HepG2 (cell line): ENCODE results near the gene ZNF483. TPM values are rescaled to one million over a fixed set of nuclear protein-coding genes. Genes with fewer than 3 reads are reported as not detected.
A peak's percentile ranks its signal among the peaks of the same experiment; 100 is the strongest.

Experiments used
- ARID3A ChIP-seq: IDR thresholded peaks from 2 replicates; pipeline ENCODE4 v1.6.1; 2012; ENCODE audit warnings: low read depth, low read length, improper control_type of control experiment
- ARID5B ChIP-seq: IDR thresholded peaks from 2 replicates; pipeline ENCODE4 v1.4.0; 2020; ENCODE audit warnings: mild to moderate bottlenecking, missing genetic modification reagents
- FOSL1 ChIP-seq: sonication (generic); formaldehyde crosslinking; IDR thresholded peaks from 2 replicates; pipeline ENCODE4 v1.9.0; 2021; ENCODE audit warnings: missing genetic modification reagents, borderline replicate concordance
- FOSL2 ChIP-seq: sonication (generic); formaldehyde crosslinking; IDR thresholded peaks from 2 replicates; pipeline ENCODE4 v1.4.0; 2020; ENCODE audit warnings: missing genetic modification reagents
- FOXA3 ChIP-seq: IDR thresholded peaks from 2 replicates; pipeline ENCODE4 v1.6.1; 2016; ENCODE audit warnings: missing genetic modification reagents, missing compliant biosample characterization
- GATA4 ChIP-seq: sonication (generic); IDR thresholded peaks from 2 replicates; pipeline ENCODE4 v1.6.1; 2016; ENCODE audit warnings: antibody characterized with exemption, low read depth, borderline replicate concordance
- GATAD2A ChIP-seq: IDR thresholded peaks from 2 replicates; pipeline ENCODE4 v1.6.1; 2016
- HMG20A ChIP-seq: IDR thresholded peaks from 2 replicates; pipeline ENCODE4 v1.6.1; 2016; ENCODE audit warnings: borderline replicate concordance
- HOXA9 ChIP-seq: sonication (generic); formaldehyde crosslinking; IDR thresholded peaks from 2 replicates; pipeline ENCODE4 v1.8.1; 2022; ENCODE audit warnings: missing genetic modification reagents, mild to moderate bottlenecking, moderate library complexity, borderline replicate concordance
- NCOA2 ChIP-seq: sonication (generic); formaldehyde crosslinking; IDR thresholded peaks from 2 replicates; pipeline ENCODE4 v1.8.0; 2022; ENCODE audit warnings: inconsistent platforms
- TCF7 ChIP-seq: sonication (generic); IDR thresholded peaks from 2 replicates; pipeline ENCODE4 v1.6.1; 2016; ENCODE audit warnings: antibody characterized with exemption, low read depth
- XBP1 ChIP-seq: sonication (generic); formaldehyde crosslinking; IDR thresholded peaks from 2 replicates; pipeline ENCODE4 v1.5.0; 2020; ENCODE audit warnings: missing genetic modification reagents
- ZC3H4 ChIP-seq: sonication (generic); formaldehyde crosslinking; IDR thresholded peaks from 2 replicates; pipeline ENCODE4 v1.4.0; 2020; ENCODE audit warnings: missing genetic modification reagents, borderline replicate concordance
- ZNF225 ChIP-seq: sonication (generic); formaldehyde crosslinking; IDR thresholded peaks from 2 replicates; pipeline ENCODE4 v1.4.0; 2020; ENCODE audit warnings: mild to moderate bottlenecking, missing genetic modification reagents
- ZNF331 ChIP-seq: sonication (generic); formaldehyde crosslinking; IDR thresholded peaks from 2 replicates; pipeline ENCODE4 v1.4.0; 2020; ENCODE audit warnings: missing genetic modification reagents
- ZNF460 ChIP-seq: sonication (generic); formaldehyde crosslinking; IDR thresholded peaks from 2 replicates; pipeline ENCODE4 v1.5.1; 2020; ENCODE audit warnings: missing genetic modification reagents, mild to moderate bottlenecking, borderline replicate concordance
- polyA plus RNA-seq, 8 experiments: library from polyadenylated mRNA; depleted of rRNA in 3 of 8; stranded (reverse) in 7 of 8; unstranded in 1 of 8; fragments of >200 nt; fragmentation: Illumina TruSeq in 4 of 8; extraction: Trizol in 4 of 8; gene quantifications; 2 replicates each; pipeline versions ENCODE4 v1.2.1 to v1.2.3, GENCODE V29; 2011 to 2016; ENCODE audit warnings: low read depth in 4 of 8, missing spikeins in 1 of 8, mixed read lengths in 1 of 8; ENCODE audit not compliant: insufficient read depth in 1 of 8
- total RNA-seq, 5 experiments: library from RNA; depleted of rRNA; stranded (reverse); fragments of >200 nt; fragmentation: Illumina TruSeq; extraction: Trizol; gene quantifications; 2 replicates each; pipeline ENCODE4 v1.2.3, GENCODE V29; 2016; ENCODE audit warnings: low read depth in 1 of 5
- TF ChIP-seq, protein P1 (sequence below): sonication (generic); formaldehyde crosslinking; IDR thresholded peaks from 2 replicates; pipeline ENCODE4 v1.5.0; 2020; ENCODE audit warnings: missing genetic modification reagents
- TF ChIP-seq, protein P2 (sequence below): IDR thresholded peaks from 2 replicates; pipeline ENCODE4 v1.6.1; 2016; ENCODE audit warnings: missing genetic modification reagents, missing compliant biosample characterization
- TF ChIP-seq, protein P3 (sequence below): sonication (generic); formaldehyde crosslinking; IDR thresholded peaks from 2 replicates; pipeline ENCODE4 v1.4.0; 2020; ENCODE audit warnings: missing genetic modification reagents

The ZNF483 gene
- total and polyA plus RNA-seq, 2 of the 13 experiments (the other 11 are each of a cell fraction or from before 2014, with no cell fraction given): 2.0 to 9.5 TPM

- peak; percentile 57; the same call in 1 of the 2 replicates for TF ChIP-seq ARID3A
- no peak for TF ChIP-seq ZC3H4
- peak; percentile 38; the same call in 1 of the 2 replicates for TF ChIP-seq TCF7
- TF ChIP-seq ZNF225 (CRISPR knock-in tag): no peak
- TF ChIP-seq, protein P1, sequence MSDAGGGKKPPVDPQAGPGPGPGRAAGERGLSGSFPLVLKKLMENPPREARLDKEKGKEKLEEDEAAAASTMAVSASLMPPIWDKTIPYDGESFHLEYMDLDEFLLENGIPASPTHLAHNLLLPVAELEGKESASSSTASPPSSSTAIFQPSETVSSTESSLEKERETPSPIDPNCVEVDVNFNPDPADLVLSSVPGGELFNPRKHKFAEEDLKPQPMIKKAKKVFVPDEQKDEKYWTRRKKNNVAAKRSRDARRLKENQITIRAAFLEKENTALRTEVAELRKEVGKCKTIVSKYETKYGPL (CRISPR knock-in tag): no peak
- TF ChIP-seq, protein P2, sequence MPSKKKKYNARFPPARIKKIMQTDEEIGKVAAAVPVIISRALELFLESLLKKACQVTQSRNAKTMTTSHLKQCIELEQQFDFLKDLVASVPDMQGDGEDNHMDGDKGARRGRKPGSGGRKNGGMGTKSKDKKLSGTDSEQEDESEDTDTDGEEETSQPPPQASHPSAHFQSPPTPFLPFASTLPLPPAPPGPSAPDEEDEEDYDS (CRISPR knock-in tag): no peak
- TF ChIP-seq FOXA3 (CRISPR knock-in tag): peak; percentile 26; the same call in 1 of the 2 replicates
- peak; percentile 54; the same call in 1 of the 2 replicates for TF ChIP-seq FOSL1 (CRISPR knock-in tag)
- no peak for TF ChIP-seq ZNF331 (CRISPR knock-in tag)
- TF ChIP-seq GATA4: no peak
- 0 out of 2 replicates have a peak, but pooled peaks have one; percentile 30 for TF ChIP-seq NCOA2
- peak; percentile 98 for TF ChIP-seq FOSL2 (CRISPR knock-in tag)
- TF ChIP-seq GATAD2A (CRISPR knock-in tag): peak; percentile 33; the same call in 1 of the 2 replicates
- TF ChIP-seq HMG20A: peak; percentile 76
- TF ChIP-seq ZNF460 (CRISPR knock-in tag): no peak
- TF ChIP-seq, protein P3, sequence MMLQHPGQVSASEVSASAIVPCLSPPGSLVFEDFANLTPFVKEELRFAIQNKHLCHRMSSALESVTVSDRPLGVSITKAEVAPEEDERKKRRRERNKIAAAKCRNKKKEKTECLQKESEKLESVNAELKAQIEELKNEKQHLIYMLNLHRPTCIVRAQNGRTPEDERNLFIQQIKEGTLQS (CRISPR knock-in tag): peak; percentile 70
- TF ChIP-seq HOXA9 (CRISPR knock-in tag): no peak
- no peak for TF ChIP-seq XBP1 (CRISPR knock-in tag)
- TF ChIP-seq ARID5B (CRISPR knock-in tag): peak; percentile 68
Observed at GRCh38 chr9:111622626-111623025, 97.6 kb downstream of the ZNF483 start (continued).
